HEK293 (cell line): ENCODE measurements around the gene GSG1L.

Experiments used
- ATF2 ChIP-seq: fragments of 450-650 bp; formaldehyde crosslinking; IDR thresholded peaks from 2 replicates; pipeline ENCODE4 v1.5.1; 2016; ENCODE audit warnings: missing biosample characterization, missing genetic modification characterization, low read depth
- EGR2 ChIP-seq: fragments of 450-650 bp; formaldehyde crosslinking; IDR thresholded peaks from 2 replicates; pipeline ENCODE4 v1.5.1; 2016; ENCODE audit warnings: low read depth, missing biosample characterization, missing genetic modification characterization
- KLF1 ChIP-seq: fragments of 450-650 bp; formaldehyde crosslinking; IDR thresholded peaks from 2 replicates; pipeline ENCODE4 v1.5.1; 2016; ENCODE audit warnings: missing biosample characterization, missing genetic modification characterization
- RBAK ChIP-seq: fragments of 450-650 bp; formaldehyde crosslinking; IDR thresholded peaks from 2 replicates; pipeline ENCODE4 v1.5.1; 2016; ENCODE audit warnings: missing biosample characterization, missing genetic modification characterization
- SALL2 ChIP-seq: fragments of 450-650 bp; formaldehyde crosslinking; IDR thresholded peaks from 2 replicates; pipeline ENCODE4 v1.5.0; 2017; ENCODE audit warnings: missing biosample characterization, mild to moderate bottlenecking, missing genetic modification characterization, borderline replicate concordance
- YY1 ChIP-seq: fragments of 450-650 bp; formaldehyde crosslinking; IDR thresholded peaks from 2 replicates; pipeline ENCODE4 v1.5.1; 2018; ENCODE audit warnings: missing biosample characterization, missing genetic modification characterization
- ZNF266 ChIP-seq: fragments of 450-650 bp; formaldehyde crosslinking; IDR thresholded peaks from 2 replicates; pipeline ENCODE4 v1.5.1; 2016; ENCODE audit warnings: missing biosample characterization, missing genetic modification characterization, low read depth
- ZNF366 ChIP-seq: fragments of 450-650 bp; formaldehyde crosslinking; conservative IDR thresholded peaks from 2 replicates; pipeline ENCODE4 v1.5.1; 2016; ENCODE audit warnings: missing biosample characterization, missing genetic modification characterization
- ZNF37A ChIP-seq: fragments of 450-650 bp; IDR thresholded peaks from 2 replicates; pipeline ENCODE4 v1.5.1; 2018; ENCODE audit warnings: missing biosample characterization, missing genetic modification characterization
- ZNF488 ChIP-seq: fragments of 450-650 bp; formaldehyde crosslinking; IDR thresholded peaks from 2 replicates; pipeline ENCODE4 v1.5.1; 2016; ENCODE audit warnings: missing biosample characterization, missing genetic modification characterization
- ZNF518A ChIP-seq: fragments of 450-650 bp; formaldehyde crosslinking; conservative IDR thresholded peaks from 2 replicates; pipeline ENCODE4 v1.5.1; 2016; ENCODE audit warnings: low read depth, missing biosample characterization, missing genetic modification characterization
- ZNF600 ChIP-seq: fragments of 450-650 bp; formaldehyde crosslinking; IDR thresholded peaks from 2 replicates; pipeline ENCODE4 v1.5.1; 2016; ENCODE audit warnings: missing biosample characterization, missing genetic modification characterization
- ZNF777 ChIP-seq: fragments of 450-650 bp; formaldehyde crosslinking; IDR thresholded peaks from 2 replicates; pipeline ENCODE4 v1.5.1; 2017; ENCODE audit warnings: missing biosample characterization, missing genetic modification characterization, borderline replicate concordance
- TF ChIP-seq, protein P1 (sequence below): fragments of 450-650 bp; formaldehyde crosslinking; IDR thresholded peaks from 2 replicates; pipeline ENCODE4 v1.5.1; 2016; ENCODE audit warnings: missing biosample characterization, missing genetic modification characterization
- TF ChIP-seq, protein P2 (sequence below): IDR thresholded peaks from 2 replicates; pipeline ENCODE4 v1.6.1; 2011; ENCODE audit warnings: mild to moderate bottlenecking, low read depth, low read length, borderline replicate concordance
- TF ChIP-seq, protein P3 (sequence below): fragments of 450-650 bp; formaldehyde crosslinking; IDR thresholded peaks from 2 replicates; pipeline ENCODE4 v1.5.1; 2016; ENCODE audit warnings: missing biosample characterization, missing genetic modification characterization

The GSG1L gene

GRCh38 chr16:28096983-28097899, 33.7 kb upstream of the GSG1L start (continued):
- TF ChIP-seq ZNF777 (tag by site-specific recombination) (no peak), ZNF266 (tag by site-specific recombination) (no peak), SALL2 (no peak), ATF2 (no peak), ZNF518A (tag by site-specific recombination) (no peak), ZNF366 (no peak), KLF1 (tag by site-specific recombination) (peak; percentile 81), ZNF488 (tag by site-specific recombination) (no peak), EGR2 (tag by site-specific recombination) (peak; percentile 52), RBAK (tag by site-specific recombination) (no peak), ZNF600 (tag by site-specific recombination) (0 out of 2 replicates have a peak, but pooled peaks have one; percentile 25), YY1 (tag by site-specific recombination) (no peak), ZNF37A (tag by site-specific recombination) (no peak)
- TF ChIP-seq, protein P1, sequence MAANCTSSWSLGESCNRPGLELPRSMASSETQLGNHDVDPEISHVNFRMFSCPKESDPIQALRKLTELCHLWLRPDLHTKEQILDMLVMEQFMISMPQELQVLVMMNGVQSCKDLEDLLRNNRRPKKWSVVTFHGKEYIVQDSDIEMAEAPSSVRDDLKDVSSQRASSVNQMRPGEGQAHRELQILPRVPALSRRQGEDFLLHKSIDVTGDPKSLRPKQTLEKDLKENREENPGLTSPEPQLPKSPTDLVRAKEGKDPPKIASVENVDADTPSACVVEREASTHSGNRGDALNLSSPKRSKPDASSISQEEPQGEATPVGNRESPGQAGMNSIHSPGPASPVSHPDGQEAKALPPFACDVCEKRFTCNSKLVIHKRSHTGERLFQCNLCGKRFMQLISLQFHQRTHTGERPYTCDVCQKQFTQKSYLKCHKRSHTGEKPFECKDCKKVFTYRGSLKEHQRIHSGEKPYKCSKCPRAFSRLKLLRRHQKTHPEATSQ, result no peak
- TF ChIP-seq, protein P2, sequence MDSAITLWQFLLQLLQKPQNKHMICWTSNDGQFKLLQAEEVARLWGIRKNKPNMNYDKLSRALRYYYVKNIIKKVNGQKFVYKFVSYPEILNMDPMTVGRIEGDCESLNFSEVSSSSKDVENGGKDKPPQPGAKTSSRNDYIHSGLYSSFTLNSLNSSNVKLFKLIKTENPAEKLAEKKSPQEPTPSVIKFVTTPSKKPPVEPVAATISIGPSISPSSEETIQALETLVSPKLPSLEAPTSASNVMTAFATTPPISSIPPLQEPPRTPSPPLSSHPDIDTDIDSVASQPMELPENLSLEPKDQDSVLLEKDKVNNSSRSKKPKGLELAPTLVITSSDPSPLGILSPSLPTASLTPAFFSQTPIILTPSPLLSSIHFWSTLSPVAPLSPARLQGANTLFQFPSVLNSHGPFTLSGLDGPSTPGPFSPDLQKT, result no peak
- TF ChIP-seq, protein P3, sequence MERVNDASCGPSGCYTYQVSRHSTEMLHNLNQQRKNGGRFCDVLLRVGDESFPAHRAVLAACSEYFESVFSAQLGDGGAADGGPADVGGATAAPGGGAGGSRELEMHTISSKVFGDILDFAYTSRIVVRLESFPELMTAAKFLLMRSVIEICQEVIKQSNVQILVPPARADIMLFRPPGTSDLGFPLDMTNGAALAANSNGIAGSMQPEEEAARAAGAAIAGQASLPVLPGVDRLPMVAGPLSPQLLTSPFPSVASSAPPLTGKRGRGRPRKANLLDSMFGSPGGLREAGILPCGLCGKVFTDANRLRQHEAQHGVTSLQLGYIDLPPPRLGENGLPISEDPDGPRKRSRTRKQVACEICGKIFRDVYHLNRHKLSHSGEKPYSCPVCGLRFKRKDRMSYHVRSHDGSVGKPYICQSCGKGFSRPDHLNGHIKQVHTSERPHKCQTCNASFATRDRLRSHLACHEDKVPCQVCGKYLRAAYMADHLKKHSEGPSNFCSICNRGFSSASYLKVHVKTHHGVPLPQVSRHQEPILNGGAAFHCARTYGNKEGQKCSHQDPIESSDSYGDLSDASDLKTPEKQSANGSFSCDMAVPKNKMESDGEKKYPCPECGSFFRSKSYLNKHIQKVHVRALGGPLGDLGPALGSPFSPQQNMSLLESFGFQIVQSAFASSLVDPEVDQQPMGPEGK, result no peak
